Heart left ventricle (tissue), 13 donors: ENCODE measurements around the gene ITPRIPL1.

Experiments
- CTCF ChIP-seq, 12 donors: fragments of 200-600 bp; sonication (generic) in 4 of 12; IDR thresholded peaks; one replicate each; pipeline versions ENCODE4 v1.5.0 to v1.8.0; 2018 to 2022; ENCODE audit warnings: antibody characterized with exemption in 12 of 12, mild to moderate bottlenecking in 5 of 12
- POLR2A ChIP-seq, 2 donors: fragments of 450-650 bp; IDR thresholded peaks; one replicate each; pipeline ENCODE4 v1.6.1; 2017; ENCODE audit warnings: antibody characterized with exemption in 2 of 2, mild to moderate bottlenecking in 2 of 2, moderate library complexity in 2 of 2
- donor health status: ischemic (EF 13 %, LVEDD 7.1; RV severe dilation, severe dysfunction).
- donor health status: DM: no; HTN: yes; CAD: no.
- donor health status: DM: no; HTN: no; CAD: no.
- donor health status: ischemic (EF 25% LVEDD 6.9; RV normal size, moderate dysfunction).
- donor health status: ischemic (EF 25% LVEDD 5.7; RV mildly dilated, moderate dysfunction).
- donor health status: ischemic (EF 35%, LVEDD 5.7; RV mildly dilated, moderate dysfunction).
- donor health status: nonischemic (EF 11% LVEDD 7.7; RV severe dilation, severe dysfunction).
- donor health status: DM: yes; HTN: yes; CAD: no.
- donor health status: PGD.
- donor health status: ischemic (EF 29% LVEDD 5.4; RV normal size, mild dysfunction).
- donor health status: nonischemic (EF 23%, LVEDD 6.1; RV moderate dilation, normal function).

DNA sequence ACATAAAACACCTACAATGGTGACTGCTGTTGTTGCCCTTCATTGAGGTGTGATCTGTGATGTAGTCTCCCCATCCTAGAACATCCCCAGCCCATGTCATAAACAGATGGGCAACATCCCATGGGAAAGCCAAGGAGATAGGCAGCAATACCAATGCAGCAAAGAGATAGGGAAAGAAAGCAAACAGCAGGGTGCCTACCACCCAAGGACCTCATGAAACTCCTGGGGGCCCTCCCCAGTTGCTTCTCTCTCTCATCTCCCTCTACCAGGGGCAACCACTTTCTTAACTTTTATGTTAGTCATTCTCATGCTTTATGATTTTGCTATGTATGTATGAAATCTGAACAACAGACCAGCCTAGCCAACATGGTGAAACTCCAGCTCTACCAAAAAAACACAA is 8.1 kb upstream of the ITPRIPL1 start:
- TF ChIP-seq CTCF (IDR thresholded peaks at IDR 0.05) = no peak
- no peak for TF ChIP-seq POLR2A (IDR thresholded peaks at IDR 0.05)
